NCI-H2107 treated with DMSO at 0.1 percent for 48 hours (cell line): ENCODE results near the gene TMEM14B.
"Not testable (repeated sequence)": the region's sequence is repeated elsewhere in the genome, so short reads cannot be mapped to it uniquely, and the experiment has no call there.

Experiments used
- DNase-seq: peaks from one replicate; lab custom pipeline; 2025; ENCODE audit not compliant: unreplicated experiment; lab: John Stamatoyannopoulos, UW

The TMEM14B gene

DNA sequence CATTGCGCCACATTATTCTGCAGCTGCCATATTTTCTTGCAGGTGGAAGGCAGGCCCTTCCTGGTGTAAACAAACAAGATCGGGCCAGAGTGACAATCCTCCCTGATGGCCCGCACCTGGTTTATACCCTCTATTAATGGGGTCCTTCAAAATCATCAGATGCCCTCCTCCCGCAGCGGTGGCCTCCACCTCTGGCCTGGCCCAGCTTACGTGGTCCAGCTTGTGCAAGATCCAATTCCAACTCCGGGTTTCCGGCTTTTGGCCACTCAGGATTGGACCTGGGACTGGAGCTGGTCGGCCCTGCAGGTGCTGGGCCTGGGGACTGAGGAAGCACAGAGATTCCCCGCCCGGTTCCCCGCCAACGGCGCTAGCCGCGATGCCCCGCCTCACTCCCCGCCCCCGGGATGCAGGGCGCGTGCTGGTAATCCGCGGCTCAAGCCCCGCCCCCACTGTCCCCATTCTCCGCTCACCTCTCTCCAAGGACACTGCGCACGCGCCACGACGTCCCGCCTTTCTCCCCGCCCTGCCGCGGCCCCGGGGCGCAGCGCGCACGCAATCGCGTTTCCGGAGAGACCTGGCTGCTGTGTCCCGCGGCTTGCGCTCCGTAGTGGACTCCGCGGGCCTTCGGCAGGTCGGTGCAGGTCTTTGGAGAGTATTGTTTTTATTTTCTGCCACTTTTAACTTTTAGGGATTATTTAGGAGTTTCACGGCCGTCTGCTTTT is at the start of gene TMEM14B:
TMEM14B (plus strand) TSS at position 555 of the 722 bp plus-strand sequence. CDS start 1,441 bp downstream, outside the sequence.
- DNase-seq: peak; percentile 85

DNA sequence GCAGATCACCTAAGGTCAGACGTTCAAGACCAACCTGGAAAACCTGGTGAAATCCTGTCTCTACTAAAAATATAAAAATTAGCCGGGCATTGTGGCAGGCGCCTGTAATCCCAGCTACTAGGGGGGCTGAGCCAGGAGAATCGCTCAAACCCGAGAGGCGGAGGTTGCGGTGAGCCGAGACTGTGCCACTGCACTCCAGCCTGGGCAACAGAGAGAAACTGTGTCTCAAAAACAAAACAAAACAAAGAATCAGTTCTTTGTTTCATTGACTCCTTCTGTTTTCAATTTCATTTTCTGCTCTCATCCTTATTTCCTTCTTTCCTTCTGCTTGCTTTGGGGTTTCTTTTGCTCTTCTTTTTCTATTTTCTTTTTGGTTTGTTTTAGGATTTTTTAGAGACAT is 33.6 kb upstream of the TMEM14B start:
- DNase-seq: no peak

DNA sequence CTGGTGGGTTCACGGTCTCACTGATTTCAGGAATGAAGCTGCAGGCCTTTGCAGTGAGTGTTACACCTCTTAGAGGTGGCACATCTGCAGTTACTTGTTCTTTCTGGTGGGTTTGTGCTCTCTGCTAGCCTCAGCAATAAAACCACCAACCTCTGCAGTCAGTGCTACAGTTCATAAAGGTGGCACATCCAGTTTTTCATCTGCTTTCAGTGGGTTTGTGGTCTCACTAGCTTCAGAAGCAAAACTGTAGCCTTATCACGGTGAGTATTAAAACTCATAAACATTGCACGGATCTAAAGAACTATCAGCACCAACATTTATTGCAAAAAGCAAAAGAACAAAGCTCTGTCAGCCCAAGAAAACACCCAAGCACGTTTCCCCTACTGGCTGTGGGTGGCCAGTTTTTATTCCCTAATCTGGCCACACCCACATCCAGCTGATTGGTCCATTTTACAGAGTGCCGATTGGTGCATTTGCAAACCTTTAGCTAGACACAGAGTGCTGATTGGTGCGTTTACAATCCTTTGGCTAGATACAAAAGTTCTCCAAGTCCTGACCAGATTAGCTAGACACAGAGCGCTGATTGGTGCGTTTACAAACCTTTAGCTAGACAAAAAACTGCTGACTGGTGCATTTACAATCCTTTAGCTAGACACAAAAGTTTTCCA is 28.2 kb upstream of the TMEM14B start:
- DNase-seq: no peak

DNA sequence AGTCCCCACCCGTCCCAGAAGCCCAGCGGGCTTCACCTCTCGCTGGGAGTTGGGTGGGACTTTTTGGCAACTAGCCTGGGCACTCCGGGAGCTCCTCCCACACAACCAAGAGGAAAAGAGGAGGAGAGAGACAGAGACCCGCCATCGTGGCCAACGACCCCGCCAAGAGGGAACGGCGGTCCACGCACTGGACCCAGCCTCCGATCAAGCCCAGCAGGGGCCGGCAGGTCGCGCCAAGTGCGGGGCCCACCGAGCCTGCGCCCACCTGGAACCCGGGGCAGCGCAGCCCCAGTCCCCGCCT is 27.7 kb upstream of the TMEM14B start:
- DNase-seq: no peak

DNA sequence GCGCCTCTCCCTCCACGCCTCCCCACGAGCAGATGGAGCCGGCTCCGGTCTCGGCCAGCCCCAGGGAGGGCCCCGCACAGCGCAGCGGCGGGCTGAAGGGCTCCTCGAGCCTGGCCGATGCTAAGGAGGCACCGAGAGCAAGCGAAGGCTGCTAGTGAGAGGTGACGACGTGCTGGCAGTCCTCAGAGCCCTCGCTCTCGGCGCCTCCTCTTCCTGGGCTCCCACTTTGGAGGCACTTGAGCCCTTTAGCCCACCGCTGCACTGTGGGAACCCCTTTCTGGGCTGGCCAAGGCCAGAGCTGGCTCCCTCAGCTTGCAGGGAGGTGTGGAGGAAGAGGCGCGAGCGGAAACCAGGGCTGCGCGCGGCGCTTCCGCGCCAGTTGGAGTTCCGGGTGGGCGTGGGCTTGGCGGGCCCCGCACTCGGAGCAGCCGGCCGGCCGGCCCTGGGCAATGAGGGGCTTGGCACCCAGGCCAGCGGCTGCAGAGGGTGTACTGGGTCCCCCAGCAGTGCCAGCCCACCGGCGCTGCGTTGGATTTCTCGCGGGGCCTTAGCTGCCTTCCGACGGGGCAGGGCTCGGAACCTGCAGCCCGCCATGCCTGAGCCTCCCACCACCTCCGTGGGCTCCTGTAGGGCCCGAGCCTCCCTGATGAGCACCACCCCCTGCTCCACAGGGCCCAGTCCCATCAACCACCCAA is 27.2 kb upstream of the TMEM14B start:
- DNase-seq: no peak

DNA sequence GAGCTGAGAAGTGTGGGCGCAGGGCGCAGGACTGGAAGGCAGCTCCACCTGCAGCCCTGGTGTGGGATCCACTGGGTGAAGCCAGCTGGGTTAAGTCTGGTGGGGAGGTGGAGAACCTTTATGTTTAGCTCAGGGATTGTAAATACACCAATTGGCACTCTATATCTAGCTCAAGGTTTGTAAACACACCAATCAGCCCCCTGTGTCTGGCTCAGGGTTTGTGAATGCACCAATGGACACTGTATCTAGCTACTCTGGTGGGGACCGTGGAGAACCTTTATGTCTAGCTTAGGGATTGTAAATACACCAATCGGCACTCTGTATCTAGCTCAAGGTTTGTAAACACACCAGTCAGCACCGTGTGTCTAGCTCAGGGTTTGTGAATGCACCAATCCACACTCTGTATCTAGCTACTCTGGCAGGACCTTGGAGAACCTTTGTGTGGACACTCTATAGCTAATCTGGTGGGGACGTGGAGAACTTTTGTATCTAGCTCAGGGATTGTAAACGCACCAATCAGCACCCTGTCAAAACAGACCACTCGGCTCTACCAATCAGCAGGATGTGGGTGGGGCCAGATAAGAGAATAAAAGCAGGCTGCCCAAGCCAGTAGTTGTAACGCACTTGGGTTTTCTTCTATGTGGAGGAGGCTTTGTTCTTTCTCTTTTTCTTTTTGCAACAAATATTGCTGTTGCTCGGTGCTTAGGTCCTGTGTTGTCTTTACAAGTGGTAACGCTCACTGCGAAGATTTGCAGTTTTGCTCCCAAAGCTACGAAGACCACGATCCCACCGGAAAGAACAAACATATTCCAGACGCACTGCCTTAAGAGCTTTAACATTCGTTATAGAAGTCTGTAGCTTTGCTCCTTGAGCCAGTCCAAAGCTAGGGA is 26.4 kb upstream of the TMEM14B start:
- not testable (repeated sequence) for DNase-seq

DNA sequence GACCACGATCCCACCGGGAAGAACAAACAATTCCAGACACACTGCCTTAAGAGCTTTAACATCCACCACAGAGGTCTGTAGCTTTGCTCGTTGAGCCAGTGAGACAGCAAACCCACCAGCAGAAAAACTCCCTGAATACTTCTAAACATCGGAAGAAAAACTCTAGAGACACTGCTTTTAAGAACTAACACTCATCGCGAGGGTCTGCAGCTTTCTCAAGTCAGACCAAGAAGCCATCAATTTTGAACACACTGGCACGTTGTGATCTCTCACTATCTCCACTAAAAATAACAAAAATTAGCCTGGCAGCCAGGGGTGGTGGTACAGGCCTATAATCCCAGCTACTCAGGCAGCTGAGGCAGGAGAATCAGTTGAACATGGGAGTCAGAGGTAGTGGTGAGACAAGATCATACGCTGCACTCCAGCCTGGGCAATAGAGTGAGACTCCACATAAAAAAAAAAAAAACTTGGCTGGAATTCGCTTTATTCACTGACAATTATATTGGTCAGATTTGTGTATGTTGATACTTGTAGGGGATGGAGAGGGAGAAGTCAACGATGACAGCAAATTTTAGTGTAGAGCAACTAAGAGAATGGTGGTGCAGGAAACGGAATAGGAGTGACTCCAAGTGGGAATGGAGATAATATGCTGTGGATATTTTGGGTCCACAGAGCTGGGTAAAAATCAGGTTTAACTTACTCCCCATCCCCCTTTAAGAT is 25.6 kb upstream of the TMEM14B start:
- no peak for DNase-seq

DNA sequence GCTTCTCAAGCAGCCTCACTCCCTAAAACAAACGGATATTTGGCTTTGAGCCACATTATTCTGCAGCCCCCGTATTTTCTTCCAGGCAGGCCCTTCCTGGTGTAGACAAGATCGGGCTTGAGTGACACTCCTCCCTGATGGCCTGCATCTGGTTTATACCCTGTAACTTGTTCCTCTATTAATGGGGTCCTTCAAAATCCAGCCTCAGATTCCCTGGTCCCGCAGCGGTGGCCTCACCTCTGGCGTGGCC is 25.1 kb upstream of the TMEM14B start:
- DNase-seq: no peak

DNA sequence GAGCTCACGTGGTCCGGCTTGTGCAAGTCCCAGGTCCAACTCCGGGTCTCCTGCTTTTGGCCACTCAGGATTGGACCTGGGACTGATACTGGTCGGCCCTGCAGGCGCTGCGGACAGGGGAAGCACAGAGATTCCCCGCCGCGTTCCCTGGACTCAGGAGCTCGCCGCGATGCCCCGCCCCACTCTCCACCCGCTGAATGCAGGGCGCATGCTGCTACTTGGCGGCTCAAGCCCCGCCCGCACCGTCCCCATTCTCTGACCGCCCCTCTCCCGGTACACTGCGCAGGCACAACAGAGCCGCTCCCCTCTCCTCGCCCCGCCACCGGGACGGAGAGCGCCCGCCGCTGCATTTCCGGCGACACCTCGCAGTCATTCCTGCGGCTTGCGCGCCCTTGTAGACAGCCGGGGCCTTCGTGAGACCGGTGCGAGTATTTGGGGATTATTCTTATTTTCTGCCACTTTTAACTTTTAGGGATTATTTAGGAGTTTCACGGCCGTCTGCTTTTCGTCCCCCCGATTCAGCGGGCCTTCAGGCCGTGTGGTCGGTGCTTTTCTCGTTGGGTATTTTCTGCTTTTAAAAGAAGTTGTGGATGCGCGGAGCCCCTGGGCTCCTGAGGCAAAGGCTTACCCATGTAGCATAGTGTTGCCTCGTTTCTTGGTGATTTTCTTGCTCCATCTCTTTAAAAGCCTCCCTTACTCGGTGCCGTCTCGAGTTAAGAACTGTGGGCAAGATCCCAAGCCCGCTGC is 24.6 kb upstream of the TMEM14B start, which contains the start of gene TMEM14C:
TMEM14C (plus strand) TSS at position 251 of the 747 bp plus-strand sequence. CDS start 1,544 bp downstream, outside the sequence.
- DNase-seq: peak; percentile 87

DNA sequence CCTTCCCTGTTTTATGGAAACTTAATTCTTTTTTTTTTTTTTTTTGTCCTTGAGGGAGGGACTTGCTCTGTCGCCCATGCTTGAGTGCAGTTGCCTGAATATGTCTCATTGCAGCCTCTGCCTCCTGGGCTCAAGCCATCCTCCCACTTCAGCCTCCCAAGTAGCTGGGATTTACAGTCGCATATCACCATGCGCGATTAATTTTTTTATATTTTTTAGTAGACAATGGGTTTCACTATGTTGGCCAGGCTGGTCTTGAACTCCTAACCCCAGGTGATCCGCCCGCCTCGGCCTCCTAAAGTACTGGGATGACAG is 24.1 kb upstream of the TMEM14B start:
- no peak for DNase-seq

DNA sequence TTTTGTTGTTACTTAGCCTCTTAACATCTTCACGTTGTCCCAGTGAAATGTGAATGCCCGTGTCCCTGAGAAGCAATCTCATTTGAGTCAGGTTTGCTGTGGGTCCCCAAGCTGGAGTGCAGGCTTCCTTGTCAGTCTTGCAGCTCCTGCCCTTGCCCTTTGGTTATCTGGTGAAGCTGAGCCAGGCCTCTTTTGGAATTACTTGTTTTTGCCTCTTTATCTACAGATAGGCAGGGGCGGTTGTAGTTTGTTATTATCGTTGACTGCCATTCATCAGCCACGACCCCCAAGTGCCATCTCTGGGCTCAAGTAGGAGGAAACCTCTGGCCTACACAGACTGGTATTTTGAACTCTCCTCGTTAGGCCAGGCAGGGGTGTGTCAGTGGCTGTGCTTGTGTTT is 22.6 kb upstream of the TMEM14B start:
- DNase-seq: no peak

DNA sequence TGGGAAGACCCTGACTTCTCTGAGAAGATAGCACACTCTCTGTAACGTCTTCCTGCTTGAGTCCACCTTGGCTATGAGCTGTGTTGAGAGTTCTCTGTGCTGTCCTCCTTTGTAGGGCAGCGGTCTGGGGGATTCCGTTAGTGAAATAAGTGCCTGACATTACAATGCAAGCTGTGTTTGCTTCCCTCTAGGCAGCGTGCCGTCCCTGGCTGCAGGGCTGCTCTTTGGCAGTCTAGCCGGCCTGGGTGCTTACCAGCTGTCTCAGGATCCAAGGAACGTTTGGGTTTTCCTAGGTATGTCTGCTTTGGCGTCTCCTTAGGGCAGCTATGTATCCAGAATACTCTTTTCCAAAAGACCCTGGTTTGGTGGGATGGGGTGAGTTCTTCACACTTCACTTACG is 21.9 kb upstream of the TMEM14B start:
- DNase-seq: no peak

DNA sequence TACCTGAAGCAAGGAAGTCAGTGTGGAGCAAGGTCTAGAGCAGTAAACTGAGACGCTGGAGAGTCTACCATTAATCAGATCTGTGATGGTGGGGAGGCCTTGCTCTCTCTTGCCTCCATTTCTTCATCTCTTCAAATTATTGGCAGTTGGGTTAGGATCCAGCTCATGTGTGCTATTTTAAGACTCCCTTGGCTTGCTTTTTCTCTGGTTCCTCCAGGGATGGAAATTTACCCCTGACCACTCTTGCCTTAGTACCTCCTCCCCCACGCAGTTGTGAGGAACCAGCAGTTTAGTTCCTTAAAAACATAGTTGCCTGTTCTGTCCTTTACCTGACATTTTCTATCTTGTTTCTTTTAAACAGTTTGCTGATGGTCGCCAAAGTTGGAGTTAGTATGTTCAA is 17.4 kb upstream of the TMEM14B start:
- no peak for DNase-seq

DNA sequence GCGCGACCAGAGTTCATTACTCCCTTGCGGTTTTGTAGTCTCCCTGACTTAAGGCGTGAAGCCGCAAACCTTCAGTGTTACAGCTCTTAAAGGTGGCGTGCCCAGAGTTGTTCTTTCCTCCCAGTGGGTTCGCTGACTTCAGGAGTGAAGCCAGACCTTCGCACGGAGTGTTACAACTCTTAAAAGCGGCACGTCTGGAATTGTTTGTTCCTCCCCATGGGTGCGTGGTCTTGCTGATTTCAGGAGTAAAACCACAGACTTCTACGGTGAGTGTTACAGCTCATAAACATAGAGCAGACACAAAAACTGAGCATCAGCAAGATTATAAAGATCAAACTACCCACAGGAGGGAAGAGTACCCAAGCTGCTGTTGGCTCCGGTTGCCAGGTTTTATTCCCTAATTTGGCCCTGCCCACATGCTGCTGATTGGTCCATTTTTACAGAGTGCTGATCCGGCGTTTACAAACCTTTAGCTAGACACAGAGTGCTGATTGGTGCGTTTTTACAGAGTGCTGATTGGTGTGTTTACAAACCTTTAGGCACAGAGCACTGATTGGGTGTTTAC is 14.4 kb upstream of the TMEM14B start:
- no peak for DNase-seq

DNA sequence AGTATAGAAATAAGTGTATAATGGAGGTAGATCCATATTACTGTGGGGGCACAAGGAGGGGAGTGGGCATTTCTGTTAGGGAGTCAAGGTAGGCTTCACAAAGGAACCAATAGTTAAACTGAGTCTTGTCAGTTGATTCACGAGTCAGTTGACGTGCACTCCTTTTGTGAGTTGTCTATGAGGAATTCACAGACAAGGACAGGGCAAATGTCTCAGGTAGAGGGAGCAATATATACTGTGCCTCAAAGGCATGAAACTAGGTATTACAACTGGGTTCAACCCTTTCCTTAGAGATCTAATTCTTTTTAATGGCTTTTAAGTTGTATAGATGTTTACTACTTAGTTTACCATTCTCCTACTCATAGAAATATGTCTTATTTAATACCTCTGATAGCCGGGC is 13.7 kb upstream of the TMEM14B start:
- no peak for DNase-seq

DNA sequence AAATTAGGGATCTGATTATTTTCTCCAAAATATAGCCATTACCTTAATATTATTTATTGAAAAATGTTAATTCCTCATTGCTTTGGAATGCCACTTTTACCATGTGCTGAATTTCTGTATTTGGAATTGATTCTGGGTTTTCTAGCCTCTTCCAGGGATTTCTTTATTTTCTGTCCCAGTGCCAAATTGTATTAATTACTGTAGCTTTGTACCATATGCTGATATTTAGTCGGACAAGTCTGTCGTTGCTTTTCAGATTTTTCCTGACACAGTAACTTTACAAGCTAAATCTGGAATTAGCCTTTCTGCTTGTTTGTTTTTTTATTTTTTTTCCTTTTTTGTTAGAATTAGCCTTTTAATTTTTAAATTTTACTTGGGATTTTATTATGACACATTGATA is 10.9 kb upstream of the TMEM14B start:
- DNase-seq: no peak

DNA sequence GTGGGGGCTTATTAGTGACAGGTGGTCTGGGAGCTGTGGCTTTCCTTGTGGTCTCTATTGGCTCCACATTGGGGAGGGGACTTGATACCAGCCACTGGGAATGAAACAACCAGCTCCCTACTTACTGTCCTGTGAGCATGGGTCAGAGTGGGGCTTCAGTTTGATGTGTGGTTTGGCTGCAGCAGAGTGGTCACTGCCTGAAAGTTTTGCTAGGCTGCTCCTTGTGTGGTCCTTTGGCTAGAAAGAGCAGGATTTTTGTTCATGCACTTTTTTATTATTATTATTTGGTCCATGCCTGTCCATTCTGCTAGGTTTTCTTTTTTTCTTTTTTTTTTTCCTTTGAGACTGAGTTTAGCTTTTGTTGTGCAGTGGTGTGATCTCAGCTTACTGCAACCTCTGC is 7.5 kb upstream of the TMEM14B start:
- no peak for DNase-seq

DNA sequence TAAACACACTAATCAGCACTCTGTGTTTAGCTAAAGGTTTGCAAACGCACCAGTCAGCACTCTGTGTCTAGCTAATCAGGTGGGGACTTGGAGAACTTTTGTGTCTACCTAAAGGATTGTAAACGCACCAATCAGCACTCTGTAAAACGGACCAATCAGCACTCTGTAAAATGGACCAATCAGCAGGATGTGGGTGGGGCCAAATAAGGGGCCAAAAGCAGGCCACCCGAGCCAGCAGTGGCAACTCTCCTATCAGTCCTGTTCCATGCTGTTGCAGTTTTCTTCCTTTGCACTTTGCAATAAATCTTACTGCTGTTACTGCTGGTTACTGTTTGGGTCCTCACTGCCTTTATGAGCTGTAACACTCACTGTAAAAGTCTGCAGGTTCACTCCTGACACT is 6.0 kb upstream of the TMEM14B start:
- DNase-seq: not testable (repeated sequence)

DNA sequence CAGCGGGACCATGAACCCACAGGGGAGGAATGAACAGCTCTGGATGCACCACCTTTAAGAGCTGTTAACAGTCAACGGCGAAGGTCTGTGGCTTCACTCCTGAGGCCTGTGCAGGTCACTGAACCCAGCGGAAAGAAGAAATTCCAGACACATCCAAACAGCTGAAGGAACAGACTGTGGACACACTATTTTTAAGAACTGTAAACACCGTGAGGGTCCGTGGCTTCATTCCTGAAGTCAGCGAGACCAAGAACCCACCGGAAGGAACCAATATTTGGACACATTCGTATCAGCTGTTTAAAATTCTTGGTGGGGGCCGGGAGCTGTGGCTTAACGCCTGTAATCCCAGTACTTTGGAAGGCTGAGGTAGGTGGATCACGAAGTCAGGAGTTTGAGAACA is 5.4 kb upstream of the TMEM14B start:
- no peak for DNase-seq

DNA sequence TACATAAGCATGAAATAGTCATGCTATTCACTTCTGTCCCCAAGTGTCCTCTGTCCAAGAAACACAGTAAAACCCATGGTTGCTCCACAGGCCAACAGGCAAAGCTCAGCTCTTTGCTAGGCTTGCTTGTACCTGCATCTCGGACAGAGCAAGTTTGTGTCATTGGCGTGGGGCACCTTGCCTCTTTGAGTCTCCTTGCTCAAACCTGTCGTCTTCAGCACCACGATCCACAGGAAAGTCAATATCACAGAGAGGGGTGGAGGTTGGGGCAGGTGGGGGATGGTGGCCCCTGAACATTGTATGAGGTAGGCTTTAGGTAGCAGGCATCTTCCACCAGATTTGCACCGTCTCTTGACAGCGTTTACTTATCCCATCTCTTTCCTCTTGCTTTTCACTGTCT is 4.1 kb upstream of the TMEM14B start:
- no peak for DNase-seq
